ENCODE results near the gene ALDH9A1. TPM values are rescaled to one million over a fixed set of nuclear protein-coding genes. Genes with fewer than 3 reads are reported as not detected.

Gene ALDH9A1
- total and polyA plus RNA-seq, 4 donors, result 32.8 to 76.3 (median 51.1) TPM

GRCh38 chr1:165647517-165647916, 50.8 kb downstream of the ALDH9A1 start:
- Histone ChIP-seq H3K27ac (ENCODE audit: low read depth in 1 of 2, low read length in 1 of 2) (no peak overlapping the region), H3K4me1 (ENCODE audit: control insufficient read depth in 5 of 5, insufficient read depth in 5 of 5, low read length in 5 of 5) (peaks cover under 1 to 15% (median 3%) of the 10 kb centered on the region in 5 donors), H3K9ac (ENCODE audit: insufficient read depth in 1 of 2, low read length in 2 of 2) (no peak overlapping the region), H3K4me3 (no peak overlapping the region), H3K27me3 (ENCODE audit: control insufficient read depth in 3 of 3, insufficient read depth in 3 of 3, low read length in 2 of 3) (no peaks in the 10 kb centered on the region), H3K9me3 (ENCODE audit: control insufficient read depth in 4 of 4, insufficient read depth in 3 of 4, low read length in 3 of 4) (no peaks in the 10 kb centered on the region), H3K36me3 (ENCODE audit: control insufficient read depth in 4 of 4, insufficient read depth in 4 of 4, low read length in 4 of 4) (peaks cover 5 to 14% (median 6%) of the 10 kb centered on the region in 4 donors)
- ATAC-seq (ENCODE audit: insufficient read depth, low FRiP score), result no peak
- no peak for DNase-seq
- TF ChIP-seq CTCF (IDR thresholded peaks at IDR 0.05; ENCODE audit: control extremely low read depth, extremely low read depth), result no peak

- Histone ChIP-seq H3K9ac (ENCODE audit: insufficient read depth in 1 of 2, low read length in 2 of 2) (no peak overlapping the region), H3K4me1 (ENCODE audit: control insufficient read depth in 5 of 5, insufficient read depth in 5 of 5, low read length in 5 of 5) (peaks cover 3 to 16% (median 11%) of the 10 kb centered on the region in 5 donors), H3K36me3 (ENCODE audit: control insufficient read depth in 4 of 4, insufficient read depth in 4 of 4, low read length in 4 of 4) (peaks cover 0 to 7% (median 3%) of the 10 kb centered on the region in 4 donors), H3K9me3 (ENCODE audit: control insufficient read depth in 4 of 4, insufficient read depth in 3 of 4, low read length in 3 of 4) (no peaks in the 10 kb centered on the region), H3K4me3 (no peak overlapping the region), H3K27ac (ENCODE audit: low read depth in 1 of 2, low read length in 1 of 2) (peak overlapping the region in 1 of 2 donors; percentile 41), H3K27me3 (ENCODE audit: control insufficient read depth in 3 of 3, insufficient read depth in 3 of 3, low read length in 2 of 3) (no peaks in the 10 kb centered on the region)
- DNase-seq (no peak), ATAC-seq (ENCODE audit: insufficient read depth, low FRiP score) (no peak)
- no peak for TF ChIP-seq CTCF (IDR thresholded peaks at IDR 0.05; ENCODE audit: control extremely low read depth, extremely low read depth)
- WGBS, 2 donors, result 68 to 80% methylated on average over 8 of the region's 8 CpGs
These were observed 52.6 kb downstream of the ALDH9A1 start for GRCh38 chr1:165645654-165646366.

GRCh38 chr1:165644064-165644735, 54.2 kb downstream of the ALDH9A1 start:
- ATAC-seq (ENCODE audit: insufficient read depth, low FRiP score) (no peak), DNase-seq (no peak)
- H3K27ac ChIP-seq (ENCODE audit: low read depth in 1 of 2, low read length in 1 of 2), result no peak overlapping the region
- H3K36me3 ChIP-seq (ENCODE audit: control insufficient read depth in 4 of 4, insufficient read depth in 4 of 4, low read length in 4 of 4), result peaks cover 0 to 6% (median 2%) of the 10 kb centered on the region in 4 donors
- no peak overlapping the region for H3K9ac ChIP-seq (ENCODE audit: insufficient read depth in 1 of 2, low read length in 2 of 2)
- peaks cover 3 to 17% (median 15%) of the 10 kb centered on the region in 5 donors for H3K4me1 ChIP-seq (ENCODE audit: control insufficient read depth in 5 of 5, insufficient read depth in 5 of 5, low read length in 5 of 5)
- no peaks in the 10 kb centered on the region for H3K27me3 ChIP-seq (ENCODE audit: control insufficient read depth in 3 of 3, insufficient read depth in 3 of 3, low read length in 2 of 3)
- no peak for TF ChIP-seq CTCF (IDR thresholded peaks at IDR 0.05; ENCODE audit: control extremely low read depth, extremely low read depth)
- no peak overlapping the region for H3K4me3 ChIP-seq
- H3K9me3 ChIP-seq (ENCODE audit: control insufficient read depth in 4 of 4, insufficient read depth in 3 of 4, low read length in 3 of 4), result no peaks in the 10 kb centered on the region
- WGBS, 2 donors, result 67 to 78% methylated on average over 2 of the region's 2 CpGs

Measured in lung (tissue), 12 donors.